ENCODE data around the gene AS3MT.
A peak's percentile ranks its signal among the peaks of the same experiment; 100 is the strongest.

Gene AS3MT

GRCh38 chr10:102918817-102919245 is 49.6 kb downstream of the AS3MT start:
- H3K9me3 ChIP-seq (replicated peaks; ENCODE audit: insufficient read depth, low read length): no peaks in the 10 kb centered on the region
- H3K27ac ChIP-seq (ENCODE audit: low read length): peak overlapping the region; percentile 82; the same call in 1 of the 2 replicates
- no peaks in the 10 kb centered on the region for H3K36me3 ChIP-seq (replicated peaks; ENCODE audit: insufficient read depth, low read length)
- peak overlapping the region; percentile 95 for H3K4me3 ChIP-seq (ENCODE audit: low read length)
- H3K9ac ChIP-seq (ENCODE audit: low read length): peak overlapping the region; percentile 84
- peak overlapping the region; percentile 94 for H3K4me2 ChIP-seq (ENCODE audit: low read depth, low read length)
- peak overlapping the region; percentile 99 for H2AFZ ChIP-seq (ENCODE audit: low read length)
- H3K27me3 ChIP-seq (replicated peaks; ENCODE audit: insufficient read depth, low read length): no peaks in the 10 kb centered on the region
- no peaks in the 10 kb centered on the region for H3K9me2 ChIP-seq (replicated peaks; ENCODE audit: insufficient read depth, low read length)
- H3K79me2 ChIP-seq (ENCODE audit: low read length): peaks cover 11% of the 10 kb centered on the region
- H4K20me1 ChIP-seq (ENCODE audit: insufficient read depth, low read length): no peaks in the 10 kb centered on the region
- peaks cover 15% of the 10 kb centered on the region for H3K4me1 ChIP-seq (ENCODE audit: low read length)
- H3F3A ChIP-seq (ENCODE audit: insufficient read depth, low read length): peaks cover 8% of the 10 kb centered on the region; the same call in 1 of the 2 replicates
- DNase-seq: no peak
- TF ChIP-seq CTCF (IDR thresholded peaks at IDR 0.05; ENCODE audit: low read length) (no peak; the same call in 1 of the 2 replicates), EZH2 (optimal IDR thresholded peaks at IDR 0.05; ENCODE audit: low read depth, low read length) (no peak), EZH2phosphoT487 (IDR thresholded peaks at IDR 0.05; ENCODE audit: low read length) (no peak)

- Histone ChIP-seq H3F3A (ENCODE audit: insufficient read depth, low read length) (peaks cover 8% of the 10 kb centered on the region; the same call in 1 of the 2 replicates), H3K27me3 (replicated peaks; ENCODE audit: insufficient read depth, low read length) (no peaks in the 10 kb centered on the region), H3K4me3 (ENCODE audit: low read length) (peak overlapping the region; percentile 95), H3K9me3 (replicated peaks; ENCODE audit: insufficient read depth, low read length) (no peaks in the 10 kb centered on the region), H3K9ac (ENCODE audit: low read length) (peak overlapping the region; percentile 84; the same call in 1 of the 2 replicates), H3K79me2 (ENCODE audit: low read length) (peaks cover 11% of the 10 kb centered on the region), H3K4me2 (ENCODE audit: low read depth, low read length) (peak overlapping the region; percentile 94), H2AFZ (ENCODE audit: low read length) (peak overlapping the region; percentile 99), H3K27ac (ENCODE audit: low read length) (no peak overlapping the region), H3K4me1 (ENCODE audit: low read length) (peaks cover 15% of the 10 kb centered on the region), H3K9me2 (replicated peaks; ENCODE audit: insufficient read depth, low read length) (no peaks in the 10 kb centered on the region), H3K36me3 (replicated peaks; ENCODE audit: insufficient read depth, low read length) (no peaks in the 10 kb centered on the region), H4K20me1 (ENCODE audit: insufficient read depth, low read length) (no peaks in the 10 kb centered on the region)
- TF ChIP-seq CTCF (IDR thresholded peaks at IDR 0.05; ENCODE audit: low read length) (no peak), EZH2phosphoT487 (IDR thresholded peaks at IDR 0.05; ENCODE audit: low read length) (no peak), EZH2 (optimal IDR thresholded peaks at IDR 0.05; ENCODE audit: low read depth, low read length) (no peak)
- no peak for DNase-seq
These were observed 50.1 kb downstream of the AS3MT start for GRCh38 chr10:102919246-102919959.

GRCh38 chr10:102919992-102920739 is 50.9 kb downstream of the AS3MT start:
- no peaks in the 10 kb centered on the region for H3K36me3 ChIP-seq (replicated peaks; ENCODE audit: insufficient read depth, low read length)

More at GRCh38 chr10:102919992-102920739, 50.9 kb downstream of the AS3MT start:
- peaks cover 8% of the 10 kb centered on the region; the same call in 1 of the 2 replicates for H3F3A ChIP-seq (ENCODE audit: insufficient read depth, low read length)
- no peak overlapping the region for H3K4me3 ChIP-seq (ENCODE audit: low read length)
- no peaks in the 10 kb centered on the region for H3K9me2 ChIP-seq (replicated peaks; ENCODE audit: insufficient read depth, low read length)
- no peaks in the 10 kb centered on the region for H4K20me1 ChIP-seq (ENCODE audit: insufficient read depth, low read length)
- TF ChIP-seq CTCF (IDR thresholded peaks at IDR 0.05; ENCODE audit: low read length) (no peak), EZH2 (optimal IDR thresholded peaks at IDR 0.05; ENCODE audit: low read depth, low read length) (no peak), EZH2phosphoT487 (IDR thresholded peaks at IDR 0.05; ENCODE audit: low read length) (no peak)
- peaks cover 15% of the 10 kb centered on the region for H3K4me1 ChIP-seq (ENCODE audit: low read length)
- no peak overlapping the region for H3K27ac ChIP-seq (ENCODE audit: low read length)
- peak overlapping the region; percentile 14; the same call in 1 of the 2 replicates for H3K4me2 ChIP-seq (ENCODE audit: low read depth, low read length)
- no peak overlapping the region for H3K9ac ChIP-seq (ENCODE audit: low read length)
- H3K27me3 ChIP-seq (replicated peaks; ENCODE audit: insufficient read depth, low read length): no peaks in the 10 kb centered on the region
- H2AFZ ChIP-seq (ENCODE audit: low read length): no peak overlapping the region
- H3K9me3 ChIP-seq (replicated peaks; ENCODE audit: insufficient read depth, low read length): no peaks in the 10 kb centered on the region
- peaks cover 11% of the 10 kb centered on the region for H3K79me2 ChIP-seq (ENCODE audit: low read length)
- no peak for DNase-seq

Data from MM.1S (cell line).